OCI-LY1 (cell line): ENCODE measurements around the gene MRPS27.

Experiments used
- EZH2 ChIP-seq: fragments of 200-600 bp; sonication (generic), shearing (Covaris generic); IDR thresholded peaks from 2 replicates; pipeline ENCODE4 v1.8.0; 2017; ENCODE audit warnings: borderline replicate concordance, mixed run types, mild to moderate bottlenecking, antibody characterized with exemption, low read length, moderate library complexity, mixed read lengths
- TF ChIP-seq, protein P1 (sequence below): fragments of 200-600 bp; sonication (generic), shearing (Covaris generic); IDR thresholded peaks from 2 replicates; pipeline ENCODE4 v1.5.1; 2017; ENCODE audit warnings: mild to moderate bottlenecking, antibody characterized with exemption, low read length, moderate library complexity, mixed read lengths

DNA sequence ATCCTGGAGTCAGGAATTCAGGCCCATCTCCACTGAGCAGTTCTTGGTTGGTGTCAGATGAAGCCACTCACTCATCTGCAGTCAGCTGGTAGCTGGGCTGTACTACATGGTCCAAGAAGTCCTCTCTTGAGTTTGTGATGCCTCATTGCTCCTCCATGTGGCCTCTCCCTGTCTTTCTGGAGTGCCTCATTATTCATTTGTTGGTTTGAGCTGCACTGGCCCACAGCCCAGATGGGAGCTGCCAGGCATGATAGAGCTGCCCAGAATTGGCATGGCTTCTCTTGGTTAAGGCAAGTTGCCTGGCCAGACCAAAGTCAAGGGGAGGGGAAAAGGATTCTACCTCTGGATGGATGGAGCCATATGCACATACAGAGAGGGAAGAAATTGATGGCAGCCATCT lies 8.1 kb upstream of the MRPS27 start:
- TF ChIP-seq, protein P1, sequence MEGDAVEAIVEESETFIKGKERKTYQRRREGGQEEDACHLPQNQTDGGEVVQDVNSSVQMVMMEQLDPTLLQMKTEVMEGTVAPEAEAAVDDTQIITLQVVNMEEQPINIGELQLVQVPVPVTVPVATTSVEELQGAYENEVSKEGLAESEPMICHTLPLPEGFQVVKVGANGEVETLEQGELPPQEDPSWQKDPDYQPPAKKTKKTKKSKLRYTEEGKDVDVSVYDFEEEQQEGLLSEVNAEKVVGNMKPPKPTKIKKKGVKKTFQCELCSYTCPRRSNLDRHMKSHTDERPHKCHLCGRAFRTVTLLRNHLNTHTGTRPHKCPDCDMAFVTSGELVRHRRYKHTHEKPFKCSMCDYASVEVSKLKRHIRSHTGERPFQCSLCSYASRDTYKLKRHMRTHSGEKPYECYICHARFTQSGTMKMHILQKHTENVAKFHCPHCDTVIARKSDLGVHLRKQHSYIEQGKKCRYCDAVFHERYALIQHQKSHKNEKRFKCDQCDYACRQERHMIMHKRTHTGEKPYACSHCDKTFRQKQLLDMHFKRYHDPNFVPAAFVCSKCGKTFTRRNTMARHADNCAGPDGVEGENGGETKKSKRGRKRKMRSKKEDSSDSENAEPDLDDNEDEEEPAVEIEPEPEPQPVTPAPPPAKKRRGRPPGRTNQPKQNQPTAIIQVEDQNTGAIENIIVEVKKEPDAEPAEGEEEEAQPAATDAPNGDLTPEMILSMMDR: no peak
- no peak for TF ChIP-seq EZH2
